ENCODE measurements around the gene CD200R1L.
"Not testable (repeated sequence)": the region's sequence is repeated elsewhere in the genome, so short reads cannot be mapped to it uniquely, and the experiment has no call there.

The CD200R1L gene

GRCh38 chr3:112846764-112847163, at the start of gene CD200R1L:
Gene CD200R1L (minus strand): TSS chr3:112846864. CDS start chr3:112829367, 17,497 bp downstream.
- no peak for DNase-seq

GRCh38 chr3:112894258-112894657, 47.6 kb upstream of the CD200R1L start:
- no peak for DNase-seq

- no peak for DNase-seq
Observed at GRCh38 chr3:112889357-112889756, 42.7 kb upstream of the CD200R1L start.

DNA sequence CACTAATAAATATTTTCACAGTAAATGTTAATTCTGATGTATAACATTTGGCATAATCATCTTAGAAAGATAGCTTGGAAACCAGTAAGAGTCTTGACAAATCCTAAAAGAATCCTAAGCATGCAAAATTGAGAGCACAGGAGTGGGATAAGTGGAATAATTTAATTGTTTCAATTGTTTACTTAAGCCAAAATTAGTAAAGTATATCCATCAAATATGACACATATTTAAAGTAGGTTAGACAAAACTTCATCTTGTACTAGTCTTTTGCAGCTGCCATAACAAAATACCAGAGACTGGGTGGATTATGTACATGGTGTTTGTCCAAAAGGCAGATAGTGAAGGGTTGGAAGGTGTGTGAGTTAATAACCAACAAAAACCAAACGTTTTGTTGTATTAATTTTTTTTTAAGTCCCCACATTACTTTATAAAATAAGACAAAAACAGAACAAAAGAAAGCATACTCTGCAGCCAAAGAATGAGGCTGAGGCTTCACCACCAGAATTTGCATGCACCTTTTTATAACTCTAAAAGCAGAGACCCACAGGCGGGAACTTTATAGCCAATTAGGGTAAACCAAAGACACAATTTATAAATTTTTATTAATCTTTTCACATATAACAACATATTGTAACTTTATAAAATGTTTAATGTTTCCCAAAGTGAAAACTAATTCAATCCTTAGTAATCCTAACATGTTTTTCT, 41.9 kb upstream of the CD200R1L start:
- DNase-seq = no peak

DNA sequence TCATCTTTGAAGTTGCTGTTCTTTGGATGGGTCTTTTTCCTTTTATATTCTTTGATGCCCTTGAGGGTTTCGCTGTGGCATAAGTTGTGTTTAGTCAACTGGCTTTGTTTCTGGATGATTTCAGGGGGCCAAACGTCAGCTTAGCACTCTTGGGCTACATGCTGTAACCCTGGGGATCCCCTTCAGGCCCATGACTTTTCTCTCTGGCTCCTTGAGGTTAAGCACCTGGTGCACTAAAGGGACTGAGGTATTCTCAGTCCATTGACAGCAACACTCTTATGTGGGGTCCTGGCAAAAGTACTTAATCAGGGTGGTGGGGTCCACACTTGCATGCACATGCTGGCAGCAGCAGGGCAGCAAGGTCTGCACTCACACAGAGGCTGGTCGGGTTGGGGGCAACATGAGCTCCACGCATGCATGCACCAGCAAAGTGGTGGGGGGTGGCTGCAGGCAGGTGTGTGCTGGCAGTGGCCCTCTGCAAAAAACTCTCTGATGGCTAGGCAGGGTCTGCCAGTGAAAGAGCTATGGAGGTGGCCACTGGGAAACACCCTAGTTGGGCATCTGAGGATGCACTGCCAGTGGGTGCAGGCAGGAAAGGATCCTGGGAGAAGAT, 38.1 kb upstream of the CD200R1L start:
- DNase-seq = no peak

- no peak for DNase-seq
Observed at GRCh38 chr3:112881891-112882290, 35.2 kb upstream of the CD200R1L start.

DNA sequence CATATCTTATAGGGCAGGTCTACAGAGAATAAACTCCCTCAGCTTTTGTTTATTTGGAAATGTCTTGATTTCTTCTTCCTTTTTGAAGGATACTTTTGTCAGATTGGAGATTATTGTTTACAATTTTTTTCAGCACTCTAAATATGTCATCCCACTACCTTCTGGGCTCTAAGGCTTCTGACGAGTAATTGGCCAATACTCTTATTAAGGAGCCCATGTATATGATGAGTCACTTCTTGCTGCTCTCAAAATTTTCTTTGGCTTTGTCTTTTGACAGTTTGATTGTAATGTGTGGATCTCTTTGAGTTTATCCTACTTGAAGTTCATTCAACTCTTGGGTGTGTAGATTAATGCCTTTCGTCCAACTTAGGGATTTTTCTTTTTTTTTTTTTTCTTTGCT, 28.9 kb upstream of the CD200R1L start:
- no peak for DNase-seq

DNA sequence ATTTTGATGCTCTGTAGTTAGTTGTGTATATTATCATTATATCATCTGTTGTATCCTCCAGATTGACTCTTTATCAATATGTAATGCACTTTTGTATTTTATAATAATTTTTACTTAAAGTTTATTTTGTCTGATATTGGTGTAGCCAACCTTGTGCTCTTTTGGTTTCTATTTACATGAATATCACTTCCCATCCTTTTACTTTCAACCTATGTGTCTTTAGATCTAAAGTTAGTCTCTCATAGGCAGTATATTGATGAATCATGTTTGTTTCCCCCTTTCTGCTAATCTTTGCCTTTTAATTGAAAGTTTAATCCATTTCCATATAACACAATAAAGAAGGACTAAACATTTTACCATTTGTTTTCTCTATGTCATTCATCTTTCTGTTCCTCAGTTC, 28.1 kb upstream of the CD200R1L start:
- no peak for DNase-seq

- DNase-seq = no peak
Observed at GRCh38 chr3:112873632-112874031, 27.0 kb upstream of the CD200R1L start.

- no peak for DNase-seq
Observed at GRCh38 chr3:112871735-112872134, 25.1 kb upstream of the CD200R1L start.

DNA sequence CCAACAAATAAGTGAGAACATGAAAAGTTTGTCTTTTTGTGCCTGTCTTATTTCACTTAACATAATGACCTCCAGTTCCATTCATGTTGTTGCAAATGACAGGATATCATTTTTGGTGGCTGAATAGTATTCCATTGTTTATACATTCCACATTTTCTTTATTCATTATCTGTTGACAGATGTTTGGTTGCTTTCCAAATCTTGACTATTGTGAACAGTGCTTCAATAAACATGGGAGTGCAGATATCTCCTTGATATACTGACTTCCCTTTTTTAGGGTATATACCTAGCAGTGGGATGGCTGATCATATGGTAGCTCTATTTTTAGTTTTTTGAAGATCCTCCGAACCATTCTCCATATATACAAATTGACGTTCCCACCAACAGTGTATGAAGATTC, 19.1 kb upstream of the CD200R1L start:
- no peak for DNase-seq

DNA sequence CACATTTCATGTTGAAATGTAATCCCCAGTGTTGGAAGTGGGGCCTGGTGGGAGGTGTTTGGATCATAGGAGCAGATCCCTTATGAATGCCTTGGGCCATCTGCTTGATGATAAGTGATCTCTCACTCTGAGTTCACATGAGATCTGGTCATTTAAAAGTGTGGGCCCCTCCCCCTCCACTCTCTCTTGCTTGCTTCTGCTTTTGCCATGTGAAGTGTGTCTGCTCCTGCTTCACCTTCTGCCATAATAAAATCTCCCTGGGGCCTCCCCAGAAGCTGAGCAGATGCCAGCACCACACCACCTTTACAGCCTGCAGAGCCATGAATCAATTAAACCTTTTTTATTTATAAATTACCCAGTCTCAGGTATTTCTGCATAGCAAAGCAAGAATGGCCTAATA, 14.2 kb upstream of the CD200R1L start:
- no peak for DNase-seq

- no peak for DNase-seq
Observed at GRCh38 chr3:112858410-112859069, 11.9 kb upstream of the CD200R1L start.

- DNase-seq = no peak
Observed at GRCh38 chr3:112857526-112857925, 10.9 kb upstream of the CD200R1L start.

DNA sequence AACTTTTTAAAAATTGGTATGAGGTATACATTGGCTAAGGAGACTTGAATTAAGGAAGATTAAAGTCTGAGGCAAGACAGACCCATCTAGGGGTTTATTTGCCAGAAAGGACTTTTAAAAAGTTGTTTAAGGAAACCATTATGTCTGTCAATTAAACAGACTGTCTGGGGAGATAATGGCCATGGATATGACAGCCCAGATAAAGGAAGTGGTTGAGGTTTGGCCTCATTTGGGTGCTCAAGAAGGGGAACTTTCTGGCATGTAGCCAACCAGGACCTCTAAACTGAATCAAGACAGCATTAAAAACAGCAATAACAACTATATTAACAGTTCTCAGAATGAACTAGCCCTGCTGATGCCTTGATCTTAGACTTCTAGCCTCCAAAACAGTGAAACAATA, 9.9 kb upstream of the CD200R1L start:
- no peak for DNase-seq

- no peak for DNase-seq
Observed at GRCh38 chr3:112855883-112856282, 9.2 kb upstream of the CD200R1L start.

DNA sequence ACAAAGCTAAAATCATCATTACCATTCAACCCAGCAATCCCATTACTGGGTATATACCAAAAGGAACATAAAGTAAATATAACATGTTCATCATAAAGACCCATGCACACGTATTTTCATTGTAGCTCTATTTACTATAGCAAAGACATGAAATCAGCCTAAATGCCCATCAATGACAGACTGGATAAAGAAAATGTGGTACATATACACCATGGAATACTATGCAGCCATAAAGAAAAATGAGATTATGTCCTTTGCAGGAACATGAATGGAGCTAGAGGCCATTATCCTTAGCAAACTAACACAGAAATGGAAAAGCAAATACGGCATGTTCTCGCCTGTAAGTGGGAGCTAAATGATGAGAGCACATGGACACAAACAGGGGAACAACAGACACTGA, 8.4 kb upstream of the CD200R1L start:
- not testable (repeated sequence) for DNase-seq

DNA sequence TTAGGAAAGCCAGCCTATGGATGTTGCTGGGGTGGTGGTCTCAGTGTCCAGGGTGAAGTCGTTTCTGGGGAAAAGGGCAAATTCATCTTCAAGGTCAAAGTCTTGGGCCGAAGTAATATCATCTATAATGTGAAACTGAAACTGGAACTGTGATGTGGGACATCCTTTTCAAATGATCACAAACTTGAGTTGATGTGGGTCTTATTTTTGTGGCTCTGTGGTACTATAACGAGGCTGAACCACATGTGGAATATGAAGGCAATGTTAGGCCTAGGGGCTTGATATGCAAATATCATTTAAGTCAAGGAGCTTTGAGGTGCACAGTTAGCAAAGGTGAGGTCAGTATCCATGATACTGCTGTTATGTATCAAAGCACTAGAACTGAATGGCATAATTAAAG, 1.5 kb upstream of the CD200R1L start:
- no peak for DNase-seq

- no peak for DNase-seq
Observed at GRCh38 chr3:112847692-112848091, 1.0 kb upstream of the CD200R1L start.

GRCh38 chr3:112845772-112846171, 892 bp downstream of the CD200R1L start:
- no peak for DNase-seq

DNA sequence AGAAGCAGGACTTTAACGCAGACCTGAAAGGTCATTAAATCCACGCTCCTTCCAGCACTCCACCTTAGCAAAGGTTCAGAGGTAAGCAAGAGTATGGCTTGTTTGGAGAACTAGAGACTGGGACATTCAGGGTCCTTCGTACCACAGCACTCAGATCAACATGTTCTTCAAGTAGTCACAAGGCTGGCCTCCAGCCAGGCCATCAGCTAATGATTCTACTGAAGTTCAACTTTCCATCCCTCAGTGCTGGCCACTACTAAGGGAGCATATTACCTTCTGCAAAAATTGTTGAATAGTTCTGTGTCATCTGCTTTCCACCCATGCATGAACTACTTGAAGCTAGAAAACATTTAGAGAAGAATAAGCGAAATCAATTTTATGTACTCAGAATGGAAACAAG, 17.6 kb downstream of the CD200R1L start:
- DNase-seq = no peak

DNA sequence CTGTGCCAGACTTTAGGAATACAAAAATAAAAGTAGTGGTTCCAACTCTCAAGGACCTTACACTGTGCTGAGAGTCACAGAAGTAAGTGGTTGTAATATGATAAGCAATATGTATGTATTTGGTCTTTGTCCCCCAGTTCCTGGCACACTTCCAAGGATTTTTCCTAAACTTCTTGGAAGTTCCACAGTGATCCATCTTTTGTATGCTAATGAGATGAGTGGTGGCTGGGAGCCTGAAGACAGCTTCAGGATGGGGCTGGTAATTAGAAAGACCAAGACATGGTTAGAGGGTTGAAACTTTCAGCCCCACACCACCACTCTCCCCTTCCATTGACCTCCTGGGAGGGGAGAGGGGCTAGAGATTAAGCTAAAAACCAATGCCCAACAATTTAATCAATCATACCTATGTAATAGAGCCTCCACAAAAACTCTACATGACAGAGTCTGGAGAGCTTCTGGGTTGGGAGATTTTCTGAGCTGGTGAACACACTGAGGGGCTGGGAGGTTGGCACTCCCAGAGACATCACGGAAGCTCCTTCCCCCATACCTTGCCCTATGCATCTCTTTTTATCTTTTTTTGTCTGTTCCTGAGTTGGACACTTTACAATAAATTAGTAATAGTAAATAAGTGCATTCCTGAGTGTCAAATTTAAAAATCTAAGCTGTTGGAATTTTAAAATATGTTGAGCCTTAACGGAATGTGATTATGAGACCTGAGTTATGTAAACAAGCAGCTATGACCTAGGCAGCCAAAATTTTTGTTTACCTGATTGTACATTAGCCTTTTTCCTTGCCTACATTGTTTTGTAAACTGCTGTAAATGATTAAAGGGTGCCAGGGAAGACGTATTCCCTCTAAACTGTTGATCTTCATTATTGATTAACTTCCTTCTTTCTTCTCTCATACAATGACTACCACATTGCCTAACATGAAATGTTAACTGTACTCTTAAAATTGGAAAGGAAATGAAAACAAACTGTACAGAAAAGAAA, 24.3 kb downstream of the CD200R1L start:
- DNase-seq = no peak

DNA sequence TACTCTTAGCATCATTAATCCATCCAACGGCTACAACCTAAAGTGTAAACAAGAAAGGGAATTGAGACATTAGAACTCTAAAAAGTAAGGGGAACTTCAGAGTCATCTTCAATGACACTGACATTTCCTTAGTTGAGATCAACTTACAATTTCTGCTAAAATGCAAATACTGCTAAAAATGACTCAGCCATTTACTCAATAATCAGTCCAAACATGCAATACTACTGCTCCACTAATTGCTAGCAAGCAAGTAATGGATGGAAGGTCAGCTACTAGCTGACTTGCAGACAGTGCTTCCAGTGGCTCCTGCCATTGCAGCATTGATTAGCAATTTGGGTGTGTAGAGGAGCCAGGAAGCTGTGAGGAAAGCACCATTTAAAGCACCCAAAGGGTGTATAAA, 28.4 kb downstream of the CD200R1L start:
- no peak for DNase-seq
